Activated CD4-positive, alpha-beta memory T cell treated with anti-CD3 and anti-CD28 coated beads, Interleukin-2, amount 10 ng/mL, durations not matched to agents 7 days and 5 days (primary cell): ENCODE data around the gene IGSF21. TPM values are rescaled to one million over a fixed set of nuclear protein-coding genes. Genes with fewer than 3 reads are reported as not detected.

Source experiments
- CTCF ChIA-PET: fragments of 350-600 bp; sonication (Branson Sonifier 250); formaldehyde crosslinking; loops from one replicate; lab custom pipeline; 2021; ENCODE audit warnings: antibody characterized with exemption, inconsistent platforms; lab: Charles Lee
- POLR2A ChIA-PET: fragments of 350-600 bp; sonication (Branson Sonifier 250); formaldehyde crosslinking; loops from one replicate; lab custom pipeline; 2021; ENCODE audit warnings: antibody characterized with exemption; lab: Charles Lee
- DNase-seq: peaks from one replicate; pipeline ENCODE4 v3.0.0-alpha.2; 2020
- H3K27ac Mint-ChIP-seq: one replicate; pipeline ENCODE4 v1.8.0; 2021; ENCODE audit warnings: mild to moderate bottlenecking, mixed read lengths
- H3K27me3 Mint-ChIP-seq: one replicate; pipeline ENCODE4 v1.8.0; 2021; ENCODE audit warnings: mixed read lengths
- H3K36me3 Mint-ChIP-seq: one replicate; pipeline ENCODE4 v1.8.0; 2021; ENCODE audit warnings: low read depth, mixed read lengths
- H3K4me1 Mint-ChIP-seq: one replicate; pipeline ENCODE4 v1.8.0; 2021; ENCODE audit warnings: mixed read lengths
- H3K4me3 Mint-ChIP-seq: one replicate; pipeline ENCODE4 v1.8.0; 2021; ENCODE audit warnings: mild to moderate bottlenecking, mixed read lengths
- H3K9me3 Mint-ChIP-seq: one replicate; pipeline ENCODE4 v1.8.0; 2021; ENCODE audit warnings: mixed read lengths
- total RNA-seq, 2 experiments: library from RNA; stranded (reverse); gene quantifications; one replicate each; pipeline ENCODE4 v1.2.3, GENCODE V29; 2021

IGSF21 gene
- total RNA-seq, 2 experiments from 2014 or later: not detected

- ChIA-PET CTCF (no interaction called here), POLR2A (no interaction called here)
- Mint-ChIP-seq H3K27me3 (no peaks in the 10 kb centered on the region), H3K9me3 (no peaks in the 10 kb centered on the region), H3K4me1 (no peaks in the 10 kb centered on the region), H3K4me3 (no peak overlapping the region), H3K27ac (no peak overlapping the region), H3K36me3 (no peaks in the 10 kb centered on the region)
- no peak for DNase-seq
Observed at GRCh38 chr1:18426580-18426979, 319.0 kb downstream of the IGSF21 start.
